GM19468 (cell line): ENCODE measurements around the gene SH2D6.

Source experiments
- ATAC-seq: cut with Tn5 transposase; IDR thresholded peaks from one replicate; pipeline ENCODE4 v1.9.1; 2021; ENCODE audit warnings: mild to moderate bottlenecking, moderate library complexity, moderate number of reproducible peaks; ENCODE audit not compliant: unreplicated experiment; ENCODE audit errors: extremely low read depth

SH2D6 gene

GRCh38 chr2:85420536-85421259 is 2.2 kb downstream of the SH2D6 start:
- ATAC-seq = peak; percentile 35

GRCh38 chr2:85421260-85422071 is 3.0 kb downstream of the SH2D6 start:
- ATAC-seq = no peak

- ATAC-seq = no peak
Measured at GRCh38 chr2:85422072-85422457, 3.6 kb downstream of the SH2D6 start.

- no peak for ATAC-seq
Measured at GRCh38 chr2:85423525-85423924, 5.0 kb downstream of the SH2D6 start.

- ATAC-seq = no peak
Measured at GRCh38 chr2:85425588-85425987, 7.1 kb downstream of the SH2D6 start.

- ATAC-seq = no peak
Measured at GRCh38 chr2:85427300-85427835, 8.9 kb downstream of the SH2D6 start.

- no peak for ATAC-seq
Measured at GRCh38 chr2:85428343-85428881, 9.9 kb downstream of the SH2D6 start.

GRCh38 chr2:85429213-85429923 is 10.9 kb downstream of the SH2D6 start:
- no peak for ATAC-seq

- no peak for ATAC-seq
Measured at GRCh38 chr2:85429924-85430289, 11.4 kb downstream of the SH2D6 start.

- no peak for ATAC-seq
Measured at GRCh38 chr2:85430752-85431569, 12.4 kb downstream of the SH2D6 start.

GRCh38 chr2:85431570-85432205 is 13.2 kb downstream of the SH2D6 start:
- ATAC-seq = no peak

GRCh38 chr2:85433511-85434089 is 15.1 kb downstream of the SH2D6 start:
- no peak for ATAC-seq

- no peak for ATAC-seq
Measured at GRCh38 chr2:85434696-85435095, 16.2 kb downstream of the SH2D6 start.

- ATAC-seq = no peak
Measured at GRCh38 chr2:85435220-85435958, 16.9 kb downstream of the SH2D6 start.

GRCh38 chr2:85435981-85436835 is 17.7 kb downstream of the SH2D6 start:
- no peak for ATAC-seq

GRCh38 chr2:85436836-85437487 is 18.4 kb downstream of the SH2D6 start:
- no peak for ATAC-seq
